ENCODE results near the gene ROBO1. TPM values are rescaled to one million over a fixed set of nuclear protein-coding genes. Genes with fewer than 3 reads are reported as not detected.

The ROBO1 gene
- total RNA-seq, 1 donor from 2014 or later = 13.4 TPM

- intact Hi-C loops (cut with DNase I) = no loop called here
- no peak for TF ChIP-seq CTCF (IDR thresholded peaks at IDR 0.05)
- Histone ChIP-seq H3K27me3 (no peaks in the 10 kb centered on the region), H3K36me3 (no peaks in the 10 kb centered on the region), H3K27ac (no peak overlapping the region), H3K9me3 (no peaks in the 10 kb centered on the region), H3K4me3 (no peak overlapping the region), H3K4me1 (no peaks in the 10 kb centered on the region)
- no peak for DNase-seq (ENCODE audit: low spot score in 2 of 2)
Measured at GRCh38 chr3:79159736-79160135, 608.1 kb downstream of the ROBO1 start.

GRCh38 chr3:79157191-79157590 is 610.6 kb downstream of the ROBO1 start:
- H3K27me3 ChIP-seq = no peaks in the 10 kb centered on the region
- DNase-seq (ENCODE audit: low spot score in 2 of 2) = no peak
- H3K4me3 ChIP-seq = no peak overlapping the region
- no peak for TF ChIP-seq CTCF (IDR thresholded peaks at IDR 0.05)
- intact Hi-C loops (cut with DNase I) = no loop called here
- no peaks in the 10 kb centered on the region for H3K9me3 ChIP-seq
- no peaks in the 10 kb centered on the region for H3K4me1 ChIP-seq
- no peaks in the 10 kb centered on the region for H3K36me3 ChIP-seq
- no peak overlapping the region for H3K27ac ChIP-seq

GRCh38 chr3:79154865-79155264 is 612.9 kb downstream of the ROBO1 start:
- no peak for DNase-seq (ENCODE audit: low spot score in 2 of 2)

GRCh38 chr3:79148786-79149185 is 619.0 kb downstream of the ROBO1 start:
- Histone ChIP-seq H3K36me3 (no peaks in the 10 kb centered on the region), H3K27me3 (no peaks in the 10 kb centered on the region), H3K27ac (no peak overlapping the region), H3K4me1 (no peaks in the 10 kb centered on the region), H3K9me3 (no peaks in the 10 kb centered on the region), H3K4me3 (no peak overlapping the region)
- DNase-seq (ENCODE audit: low spot score in 2 of 2) = no peak
- no peak for TF ChIP-seq CTCF (IDR thresholded peaks at IDR 0.05)
- intact Hi-C loops (cut with DNase I) = loop anchor here (5.0 kb wide), 1 partner anchor 1371 kb away; no protein-coding TSS in a partner anchor

More at GRCh38 chr3:79154865-79155264, 612.9 kb downstream of the ROBO1 start:
- no peaks in the 10 kb centered on the region for H3K9me3 ChIP-seq
- TF ChIP-seq CTCF (IDR thresholded peaks at IDR 0.05) = no peak
- no peaks in the 10 kb centered on the region for H3K4me1 ChIP-seq
- H3K4me3 ChIP-seq = no peak overlapping the region
- intact Hi-C loops (cut with DNase I) = no loop called here
- H3K36me3 ChIP-seq = no peaks in the 10 kb centered on the region
- H3K27ac ChIP-seq = no peak overlapping the region
- H3K27me3 ChIP-seq = no peaks in the 10 kb centered on the region

- TF ChIP-seq CTCF (IDR thresholded peaks at IDR 0.05) = no peak
- Histone ChIP-seq H3K27ac (no peak overlapping the region), H3K27me3 (no peaks in the 10 kb centered on the region), H3K4me1 (no peaks in the 10 kb centered on the region), H3K4me3 (no peak overlapping the region), H3K36me3 (no peaks in the 10 kb centered on the region), H3K9me3 (no peaks in the 10 kb centered on the region)
- intact Hi-C loops (cut with DNase I) = loop anchor here (5.0 kb wide), 1 partner anchor 1369 kb away; no protein-coding TSS in a partner anchor
- no peak for DNase-seq (ENCODE audit: low spot score in 2 of 2)
Measured at GRCh38 chr3:79146024-79146423, 621.8 kb downstream of the ROBO1 start.

GRCh38 chr3:79140708-79141107 is 627.1 kb downstream of the ROBO1 start:
- TF ChIP-seq CTCF (IDR thresholded peaks at IDR 0.05) = no peak
- DNase-seq (ENCODE audit: low spot score in 2 of 2) = no peak

More at GRCh38 chr3:79140708-79141107, 627.1 kb downstream of the ROBO1 start:
- intact Hi-C loops (cut with DNase I) = no loop called here
- Histone ChIP-seq H3K9me3 (no peaks in the 10 kb centered on the region), H3K4me3 (no peak overlapping the region), H3K4me1 (no peaks in the 10 kb centered on the region), H3K27me3 (no peaks in the 10 kb centered on the region), H3K27ac (no peak overlapping the region), H3K36me3 (no peaks in the 10 kb centered on the region)

Measured in ascending aorta (tissue), 2 donors.